Right cardiac atrium (tissue), 5 donors: Measurements from ENCODE around the gene SIK2. TPM values are rescaled to one million over a fixed set of nuclear protein-coding genes. Genes with fewer than 3 reads are reported as not detected.
"Not testable (repeated sequence)": the region's sequence is repeated elsewhere in the genome, so short reads cannot be mapped to it uniquely, and the experiment has no call there.

Experiments used
- ATAC-seq, 2 donors: fragments of 200-7000 bp; cut with Tn5 transposase; one replicate each; pipeline versions ENCODE4 v1.8.0 to v1.9.1; 2020; ENCODE audit warnings: moderate library complexity in 2 of 2, mild to moderate bottlenecking in 1 of 2
- DNase-seq, 3 donors: peaks; one replicate each; pipeline ENCODE4 v3.0.0-alpha.2; 2020
- H3K27ac ChIP-seq: one replicate; pipeline ENCODE4 v1.5.1; 2013; ENCODE audit warnings: mild to moderate bottlenecking, low read length, control low read depth, moderate library complexity
- H3K27me3 ChIP-seq: one replicate; pipeline ENCODE4 v1.6.1; 2013; ENCODE audit not compliant: control insufficient read depth, insufficient read depth
- H3K4me1 ChIP-seq: one replicate; pipeline ENCODE4 v1.6.1; 2013; ENCODE audit warnings: low read length; ENCODE audit not compliant: control insufficient read depth, insufficient read depth
- H3K4me3 ChIP-seq: one replicate; pipeline ENCODE4 v1.5.1; 2013; ENCODE audit warnings: low read length, control low read depth
- H3K9me3 ChIP-seq: one replicate; pipeline ENCODE4 v1.6.1; 2013; ENCODE audit warnings: low read length; ENCODE audit not compliant: control insufficient read depth
- WGBS: extraction: QIAGEN DNeasy Blood & Tissue Kit; methylation state at CpG from one replicate; pipeline ENCODE4 v1.1.7; 2013; 5-methylcytosine and 5-hydroxymethylcytosine counted together
- intact Hi-C, 4 donors: fragments of 100-400 bp; cut with DNase I; formaldehyde crosslinking; loops; one replicate each; pipeline versions ENCODE4 v1.11.0 to v1.14.0; 2022 to 2023
- polyA plus RNA-seq: library from polyadenylated mRNA; stranded (reverse); fragments of 200-250 nt; gene quantifications from one replicate; pipeline ENCODE4 v1.2.3, GENCODE V29; 2013
- total RNA-seq, 4 donors: library from RNA; stranded (reverse); fragmentation: NEBNext Ultra II Directional; extraction: Animal tissue kit (Norgen Biotek cat#: 25700); gene quantifications; one replicate each; pipeline ENCODE4 v1.2.1, GENCODE V29; 2021
- donor health status: healthy with polysubstance abuse.
- donor health status: DM: no; HTN: yes; CAD: no.
- donor health status: DM: no; HTN: no; CAD: no.
- donor health status: DM: no; HTN: yes; CAD: no; lungs with severe emphysema.
- donor health status: DM: yes; HTN: yes; CAD: no.

The SIK2 gene
- total and polyA plus RNA-seq, 5 donors: 7.4 to 51.7 (median 21.5) TPM

GRCh38 chr11:111639226-111639925 lies 37.1 kb downstream of the SIK2 start:
- intact Hi-C loops: no loop called here
- no peak overlapping the region for H3K4me3 ChIP-seq
- H3K27ac ChIP-seq: no peak overlapping the region
- H3K9me3 ChIP-seq: no peaks in the 10 kb centered on the region
- H3K27me3 ChIP-seq: no peaks in the 10 kb centered on the region
- ATAC-seq (no peak), DNase-seq (no peak)
- H3K4me1 ChIP-seq: peaks cover 4% of the 10 kb centered on the region
- WGBS: 96% methylated on average over 1 of the region's 1 CpG

- no peak for ATAC-seq
- H3K4me1 ChIP-seq: peaks cover 2% of the 10 kb centered on the region
- H3K27ac ChIP-seq: no peak overlapping the region
- no peaks in the 10 kb centered on the region for H3K27me3 ChIP-seq
- no peak overlapping the region for H3K4me3 ChIP-seq
- H3K9me3 ChIP-seq: no peaks in the 10 kb centered on the region
- WGBS: 69% methylated on average over 2 of the region's 2 CpGs
- intact Hi-C loops: no loop called here
- DNase-seq: no peak
These were observed 39.2 kb downstream of the SIK2 start for GRCh38 chr11:111641339-111642015.

GRCh38 chr11:111642542-111642941 lies 40.3 kb downstream of the SIK2 start:
- Histone ChIP-seq H3K4me3 (no peak overlapping the region), H3K9me3 (no peaks in the 10 kb centered on the region), H3K27me3 (no peaks in the 10 kb centered on the region), H3K27ac (no peak overlapping the region), H3K4me1 (peaks cover 2% of the 10 kb centered on the region)
- DNase-seq (no peak), ATAC-seq (no peak)
- intact Hi-C loops: no loop called here
- WGBS: 97% methylated on average over 1 of the region's 1 CpG

GRCh38 chr11:111644922-111645321 lies 42.7 kb downstream of the SIK2 start:
- DNase-seq (no peak), ATAC-seq (no peak)
- H3K4me1 ChIP-seq: peaks cover 4% of the 10 kb centered on the region
- no peaks in the 10 kb centered on the region for H3K9me3 ChIP-seq
- no peak overlapping the region for H3K27ac ChIP-seq
- WGBS: 93% methylated on average over 1 of the region's 1 CpG
- H3K4me3 ChIP-seq: no peak overlapping the region
- intact Hi-C loops: no loop called here
- H3K27me3 ChIP-seq: no peaks in the 10 kb centered on the region

- DNase-seq (no peak), ATAC-seq (no peak)
- intact Hi-C loops: no loop called here
- 92% methylated on average over 9 of the region's 9 CpGs for WGBS
- H3K4me3 ChIP-seq: no peak overlapping the region
- no peaks in the 10 kb centered on the region for H3K27me3 ChIP-seq
- H3K27ac ChIP-seq: no peak overlapping the region
- H3K4me1 ChIP-seq: peaks cover 4% of the 10 kb centered on the region
- no peaks in the 10 kb centered on the region for H3K9me3 ChIP-seq
These were observed 43.5 kb downstream of the SIK2 start for GRCh38 chr11:111645657-111646316.

GRCh38 chr11:111651336-111651735 lies 49.1 kb downstream of the SIK2 start:
- ATAC-seq, H3K4me1 ChIP-seq, intact Hi-C loops, DNase-seq, H3K27me3 ChIP-seq, H3K4me3 ChIP-seq, H3K9me3 ChIP-seq, H3K27ac ChIP-seq: not testable (repeated sequence)
- whole genome bisulfite sequencing: 93% methylated on average over 5 of the region's 5 CpGs

- ATAC-seq (no peak), DNase-seq (no peak)
- Histone ChIP-seq H3K27me3 (no peaks in the 10 kb centered on the region), H3K4me1 (peaks cover 4% of the 10 kb centered on the region), H3K9me3 (no peaks in the 10 kb centered on the region), H3K27ac (no peak overlapping the region), H3K4me3 (no peak overlapping the region)
- intact Hi-C loops: no loop called here
- WGBS: 69% methylated on average over 2 of the region's 2 CpGs
These were observed 49.9 kb downstream of the SIK2 start for GRCh38 chr11:111652184-111652583.

GRCh38 chr11:111654601-111655000 lies 52.4 kb downstream of the SIK2 start:
- ATAC-seq (no peak), DNase-seq (no peak)
- H3K27ac ChIP-seq: no peak overlapping the region
- H3K4me3 ChIP-seq: no peak overlapping the region
- H3K4me1 ChIP-seq: peaks cover 4% of the 10 kb centered on the region
- no peaks in the 10 kb centered on the region for H3K27me3 ChIP-seq
- intact Hi-C loops: no loop called here
- H3K9me3 ChIP-seq: no peaks in the 10 kb centered on the region

GRCh38 chr11:111655924-111656323 lies 53.7 kb downstream of the SIK2 start:
- 98% methylated on average over 5 of the region's 5 CpGs for WGBS
- no peak for ATAC-seq

GRCh38 chr11:111657905-111658304 lies 55.7 kb downstream of the SIK2 start:
- H3K27me3 ChIP-seq, intact Hi-C loops, H3K4me3 ChIP-seq, DNase-seq, ATAC-seq, H3K27ac ChIP-seq, H3K9me3 ChIP-seq, H3K4me1 ChIP-seq: not testable (repeated sequence)
- WGBS: 86% methylated on average over 8 of the region's 8 CpGs

More at GRCh38 chr11:111655924-111656323, 53.7 kb downstream of the SIK2 start:
- Histone ChIP-seq H3K4me1 (peaks cover 4% of the 10 kb centered on the region), H3K4me3 (no peak overlapping the region), H3K9me3 (no peaks in the 10 kb centered on the region), H3K27ac (no peak overlapping the region), H3K27me3 (no peaks in the 10 kb centered on the region)
- intact Hi-C loops: no loop called here
- DNase-seq: no peak

- intact Hi-C loops, H3K27ac ChIP-seq, H3K4me1 ChIP-seq, H3K9me3 ChIP-seq, ATAC-seq, H3K27me3 ChIP-seq, DNase-seq, H3K4me3 ChIP-seq: not testable (repeated sequence)
- 99% methylated on average over 3 of the region's 3 CpGs for WGBS
These were observed 56.2 kb downstream of the SIK2 start for GRCh38 chr11:111658493-111658892.
